Stimulated activated CD4-positive, alpha-beta T cell treated with anti-CD3 and anti-CD28 coated beads, Interleukin-12 subunit alpha, Interleukin-12 subunit beta, amount 100 ng/mL, for 4 hours (primary cell): ENCODE results near the gene PTGER2.

Experiments
- DNase-seq: peaks from one replicate; pipeline ENCODE4 v3.0.0-alpha.2; 2020

The PTGER2 gene

GRCh38 chr14:52307376-52307775 is 6.7 kb upstream of the PTGER2 start:
- no peak for DNase-seq

GRCh38 chr14:52307905-52308304 is 6.2 kb upstream of the PTGER2 start:
- DNase-seq: no peak

- no peak for DNase-seq
Observed at GRCh38 chr14:52310541-52310940, 3.6 kb upstream of the PTGER2 start.

- DNase-seq: no peak
Observed at GRCh38 chr14:52312931-52313355, 1.2 kb upstream of the PTGER2 start.

- no peak for DNase-seq
Observed at GRCh38 chr14:52313462-52313861, 650 bp upstream of the PTGER2 start.

- peak; percentile 32 for DNase-seq
Observed at GRCh38 chr14:52314595-52315354, 663 bp downstream of the PTGER2 start.

- DNase-seq: no peak
Observed at GRCh38 chr14:52315355-52315718, 1.2 kb downstream of the PTGER2 start.

GRCh38 chr14:52318062-52318461 is 4.0 kb downstream of the PTGER2 start:
- DNase-seq: no peak

GRCh38 chr14:52318826-52319645 is 4.9 kb downstream of the PTGER2 start:
- DNase-seq: no peak

GRCh38 chr14:52319919-52320318 is 5.8 kb downstream of the PTGER2 start:
- DNase-seq: no peak

GRCh38 chr14:52325126-52325525 is 11.0 kb downstream of the PTGER2 start:
- DNase-seq: no peak

GRCh38 chr14:52325630-52326029 is 11.5 kb downstream of the PTGER2 start:
- DNase-seq: no peak

GRCh38 chr14:52327374-52328226 is 13.5 kb downstream of the PTGER2 start:
- DNase-seq: no peak

GRCh38 chr14:52328276-52328675 is 14.2 kb downstream of the PTGER2 start:
- no peak for DNase-seq

GRCh38 chr14:52329678-52330369 is 15.7 kb downstream of the PTGER2 start:
- no peak for DNase-seq

GRCh38 chr14:52332269-52332668 is 18.2 kb downstream of the PTGER2 start:
- no peak for DNase-seq

GRCh38 chr14:52333108-52333507 is 19.0 kb downstream of the PTGER2 start:
- no peak for DNase-seq

GRCh38 chr14:52333823-52334657 is 19.9 kb downstream of the PTGER2 start:
- DNase-seq: no peak

GRCh38 chr14:52336241-52336640 is 22.1 kb downstream of the PTGER2 start:
- no peak for DNase-seq

GRCh38 chr14:52338051-52338681 is 24.1 kb downstream of the PTGER2 start:
- DNase-seq: no peak

- no peak for DNase-seq
Observed at GRCh38 chr14:52339262-52339661, 25.1 kb downstream of the PTGER2 start.
